GM19397 (cell line): Measurements from ENCODE around the gene ST6GALNAC2.
"Not testable (repeated sequence)": the region's sequence is repeated elsewhere in the genome, so short reads cannot be mapped to it uniquely, and the experiment has no call there.

Experiments
- ATAC-seq: cut with Tn5 transposase; IDR thresholded peaks from one replicate; pipeline ENCODE4 v1.9.1; 2021; ENCODE audit warnings: mild to moderate bottlenecking, moderate library complexity; ENCODE audit not compliant: unreplicated experiment

Gene ST6GALNAC2

GRCh38 chr17:76585649-76586593 lies at the start of gene ST6GALNAC2:
Gene ST6GALNAC2, minus strand, starts transcription at chr17:76585860. Its CDS starts 52 bp downstream, at chr17:76585808.
- ATAC-seq = no peak

- ATAC-seq = no peak
Measured at GRCh38 chr17:76635039-76635438, 49.4 kb upstream of the ST6GALNAC2 start.

- ATAC-seq = no peak
Measured at GRCh38 chr17:76633628-76634328, 48.1 kb upstream of the ST6GALNAC2 start.

- no peak for ATAC-seq
Measured at GRCh38 chr17:76631821-76632565, 46.3 kb upstream of the ST6GALNAC2 start.

- ATAC-seq = no peak
Measured at GRCh38 chr17:76630151-76630550, 44.5 kb upstream of the ST6GALNAC2 start.

- ATAC-seq = no peak
Measured at GRCh38 chr17:76627510-76627909, 41.9 kb upstream of the ST6GALNAC2 start.

- ATAC-seq = no peak
Measured at GRCh38 chr17:76626442-76626841, 40.8 kb upstream of the ST6GALNAC2 start.

GRCh38 chr17:76625496-76625895 lies 39.8 kb upstream of the ST6GALNAC2 start:
- ATAC-seq = no peak

- ATAC-seq = no peak
Measured at GRCh38 chr17:76623271-76624146, 37.8 kb upstream of the ST6GALNAC2 start.

GRCh38 chr17:76617838-76618237 lies 32.2 kb upstream of the ST6GALNAC2 start:
- no peak for ATAC-seq

- no peak for ATAC-seq
Measured at GRCh38 chr17:76614912-76615617, 29.4 kb upstream of the ST6GALNAC2 start.

- not testable (repeated sequence) for ATAC-seq
Measured at GRCh38 chr17:76614064-76614759, 28.6 kb upstream of the ST6GALNAC2 start.

- ATAC-seq = no peak
Measured at GRCh38 chr17:76612977-76613851, 27.6 kb upstream of the ST6GALNAC2 start.

- no peak for ATAC-seq
Measured at GRCh38 chr17:76612465-76612864, 26.8 kb upstream of the ST6GALNAC2 start.

GRCh38 chr17:76611758-76612157 lies 26.1 kb upstream of the ST6GALNAC2 start:
- no peak for ATAC-seq

- not testable (repeated sequence) for ATAC-seq
Measured at GRCh38 chr17:76611080-76611749, 25.6 kb upstream of the ST6GALNAC2 start.

GRCh38 chr17:76606685-76607084 lies 21.0 kb upstream of the ST6GALNAC2 start:
- ATAC-seq = not testable (repeated sequence)
